Testis (tissue), 2 donors: ENCODE measurements around the gene MAEA.

ENCODE experiments used
- POLR2A ChIP-seq: fragments of 450-650 bp; IDR thresholded peaks from one replicate; pipeline ENCODE4 v1.6.1; 2017; ENCODE audit warnings: antibody characterized with exemption, mild to moderate bottlenecking, moderate library complexity
- TF ChIP-seq, protein P1 (sequence below), 3 experiments: fragments of 450-650 bp in 2 of 3; fragments of 200-600 bp in 1 of 3; sonication (generic) in 1 of 3; IDR thresholded peaks; one replicate each; pipeline ENCODE4 v1.5.1; 2016 to 2019; ENCODE audit warnings: antibody characterized with exemption in 3 of 3, mild to moderate bottlenecking in 2 of 3, moderate library complexity in 1 of 3

- TF ChIP-seq, protein P1, sequence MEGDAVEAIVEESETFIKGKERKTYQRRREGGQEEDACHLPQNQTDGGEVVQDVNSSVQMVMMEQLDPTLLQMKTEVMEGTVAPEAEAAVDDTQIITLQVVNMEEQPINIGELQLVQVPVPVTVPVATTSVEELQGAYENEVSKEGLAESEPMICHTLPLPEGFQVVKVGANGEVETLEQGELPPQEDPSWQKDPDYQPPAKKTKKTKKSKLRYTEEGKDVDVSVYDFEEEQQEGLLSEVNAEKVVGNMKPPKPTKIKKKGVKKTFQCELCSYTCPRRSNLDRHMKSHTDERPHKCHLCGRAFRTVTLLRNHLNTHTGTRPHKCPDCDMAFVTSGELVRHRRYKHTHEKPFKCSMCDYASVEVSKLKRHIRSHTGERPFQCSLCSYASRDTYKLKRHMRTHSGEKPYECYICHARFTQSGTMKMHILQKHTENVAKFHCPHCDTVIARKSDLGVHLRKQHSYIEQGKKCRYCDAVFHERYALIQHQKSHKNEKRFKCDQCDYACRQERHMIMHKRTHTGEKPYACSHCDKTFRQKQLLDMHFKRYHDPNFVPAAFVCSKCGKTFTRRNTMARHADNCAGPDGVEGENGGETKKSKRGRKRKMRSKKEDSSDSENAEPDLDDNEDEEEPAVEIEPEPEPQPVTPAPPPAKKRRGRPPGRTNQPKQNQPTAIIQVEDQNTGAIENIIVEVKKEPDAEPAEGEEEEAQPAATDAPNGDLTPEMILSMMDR (IDR thresholded peaks at IDR 0.05): no peak
- TF ChIP-seq POLR2A: no peak
Measured at GRCh38 chr4:1246901-1247863, 42.5 kb upstream of the MAEA start.
